GM12874 (cell line): Measurements from ENCODE around the gene SNTG2.

Experiments used
- TF ChIP-seq, protein P1 (sequence below): IDR thresholded peaks from 2 replicates; pipeline ENCODE4 v1.5.1; 2011; ENCODE audit warnings: low read depth, mild to moderate bottlenecking, control low read depth, low read length, moderate library complexity; ENCODE audit not compliant: insufficient read depth

The SNTG2 gene

DNA sequence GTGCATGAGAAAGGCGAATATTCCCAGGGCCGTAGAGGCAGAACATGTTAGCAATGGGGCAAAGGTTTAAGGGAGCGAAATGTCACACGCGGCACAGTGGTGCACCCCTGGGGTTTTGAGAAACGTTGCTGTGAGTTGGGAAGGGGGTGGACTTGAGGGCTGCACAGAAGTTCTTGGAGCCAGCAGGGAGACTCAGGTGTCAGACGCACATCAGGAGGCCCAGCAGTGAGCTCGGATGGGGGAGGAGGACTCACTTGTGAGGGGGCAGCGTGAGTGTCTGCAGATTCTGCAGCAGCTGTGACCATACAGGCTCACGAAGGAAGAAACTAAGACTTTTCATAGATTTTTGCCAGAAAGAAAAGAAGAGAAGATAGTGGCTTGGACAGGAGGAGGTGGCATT is 218.2 kb downstream of the SNTG2 start:
- TF ChIP-seq, protein P1, sequence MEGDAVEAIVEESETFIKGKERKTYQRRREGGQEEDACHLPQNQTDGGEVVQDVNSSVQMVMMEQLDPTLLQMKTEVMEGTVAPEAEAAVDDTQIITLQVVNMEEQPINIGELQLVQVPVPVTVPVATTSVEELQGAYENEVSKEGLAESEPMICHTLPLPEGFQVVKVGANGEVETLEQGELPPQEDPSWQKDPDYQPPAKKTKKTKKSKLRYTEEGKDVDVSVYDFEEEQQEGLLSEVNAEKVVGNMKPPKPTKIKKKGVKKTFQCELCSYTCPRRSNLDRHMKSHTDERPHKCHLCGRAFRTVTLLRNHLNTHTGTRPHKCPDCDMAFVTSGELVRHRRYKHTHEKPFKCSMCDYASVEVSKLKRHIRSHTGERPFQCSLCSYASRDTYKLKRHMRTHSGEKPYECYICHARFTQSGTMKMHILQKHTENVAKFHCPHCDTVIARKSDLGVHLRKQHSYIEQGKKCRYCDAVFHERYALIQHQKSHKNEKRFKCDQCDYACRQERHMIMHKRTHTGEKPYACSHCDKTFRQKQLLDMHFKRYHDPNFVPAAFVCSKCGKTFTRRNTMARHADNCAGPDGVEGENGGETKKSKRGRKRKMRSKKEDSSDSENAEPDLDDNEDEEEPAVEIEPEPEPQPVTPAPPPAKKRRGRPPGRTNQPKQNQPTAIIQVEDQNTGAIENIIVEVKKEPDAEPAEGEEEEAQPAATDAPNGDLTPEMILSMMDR, result no peak

DNA sequence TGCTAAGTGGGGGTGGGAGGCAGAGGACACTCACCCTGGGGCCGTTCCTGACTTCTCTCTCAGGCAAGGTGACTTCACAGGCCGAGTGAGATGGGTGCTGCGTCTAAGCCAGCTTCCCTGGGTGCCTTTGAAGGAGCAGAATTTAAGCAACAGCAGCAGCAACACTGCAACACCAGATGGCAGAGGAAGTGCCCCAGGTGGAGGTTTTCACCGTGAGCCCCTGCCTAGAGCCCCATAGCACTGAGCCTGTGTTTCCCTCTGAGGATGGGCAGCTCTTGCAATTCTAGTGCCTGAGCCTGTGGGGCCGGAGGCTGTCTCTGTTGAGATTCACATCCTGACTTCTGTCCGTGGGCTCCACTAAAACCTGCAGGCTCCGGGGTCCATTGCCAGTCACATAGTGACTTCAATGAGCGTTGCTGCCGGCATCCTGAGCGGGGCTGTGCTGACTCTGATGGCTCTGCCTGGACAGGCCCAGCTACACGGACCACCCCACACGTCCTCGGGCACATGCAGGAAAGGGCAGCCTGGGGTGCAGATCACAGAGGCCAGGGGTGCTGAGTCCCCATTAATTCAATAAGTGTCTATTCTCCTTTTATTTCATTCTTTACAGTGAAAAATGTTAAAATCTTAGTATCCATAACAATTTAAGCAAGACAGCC is 218.8 kb downstream of the SNTG2 start:
- TF ChIP-seq, protein P1, result no peak

DNA sequence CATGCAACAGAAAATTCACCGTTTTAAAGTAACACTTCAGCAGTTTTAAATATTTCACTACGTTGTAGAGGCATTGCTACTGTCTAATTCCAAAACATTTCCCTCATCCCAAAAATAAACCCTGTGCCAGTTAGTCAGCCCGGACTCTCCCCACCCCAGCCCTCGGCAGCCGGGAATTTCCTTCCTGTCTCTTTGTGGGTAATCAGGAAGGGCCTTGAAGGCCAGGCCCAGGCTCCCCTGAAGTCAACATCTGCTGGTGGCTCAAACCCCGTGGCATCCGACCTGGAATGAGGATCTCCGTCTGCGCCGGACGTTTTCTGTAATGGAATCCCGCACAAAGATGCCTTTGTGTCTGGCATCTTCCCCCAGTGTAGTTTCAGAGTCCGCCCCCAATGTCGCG is 219.6 kb downstream of the SNTG2 start:
- TF ChIP-seq, protein P1, result no peak

DNA sequence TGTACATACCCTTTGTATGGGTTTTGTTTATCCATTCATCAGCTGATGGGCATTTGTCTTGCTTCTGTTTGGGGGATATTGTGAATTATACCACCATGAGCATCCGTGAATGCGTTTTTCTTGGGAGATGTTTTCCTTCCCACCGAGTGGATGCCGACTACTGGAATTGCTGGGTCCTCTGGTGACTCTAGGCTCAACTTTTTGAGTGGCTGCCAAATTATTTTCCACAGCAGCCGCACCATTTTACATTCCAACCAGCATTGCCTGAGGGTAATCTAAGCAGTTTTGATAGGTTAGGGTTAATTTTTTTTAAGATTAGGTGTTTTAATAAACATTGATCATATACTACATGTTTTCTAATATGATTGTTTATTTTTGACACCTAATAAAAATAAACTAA is 220.1 kb downstream of the SNTG2 start:
- TF ChIP-seq, protein P1, result no peak

DNA sequence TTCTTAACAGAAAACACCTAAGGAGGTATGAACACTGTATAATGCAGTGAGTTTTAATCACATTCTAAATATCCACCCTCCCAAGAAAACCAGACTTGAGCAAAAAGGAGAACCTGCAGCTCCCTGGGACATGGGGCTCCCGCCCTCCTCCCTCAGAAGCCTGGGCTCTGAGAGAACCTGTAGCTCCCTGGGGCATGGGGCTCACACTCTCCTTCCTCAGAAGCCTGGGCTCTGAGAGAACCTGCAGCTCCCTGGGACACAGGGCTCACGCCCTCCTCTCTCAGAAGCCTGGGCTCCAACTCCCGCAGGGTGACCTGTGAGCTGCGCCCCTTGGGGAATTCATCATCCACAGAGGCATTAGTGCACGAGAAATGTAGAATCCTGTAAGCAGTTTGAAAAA is 222.9 kb downstream of the SNTG2 start:
- TF ChIP-seq, protein P1, result no peak

DNA sequence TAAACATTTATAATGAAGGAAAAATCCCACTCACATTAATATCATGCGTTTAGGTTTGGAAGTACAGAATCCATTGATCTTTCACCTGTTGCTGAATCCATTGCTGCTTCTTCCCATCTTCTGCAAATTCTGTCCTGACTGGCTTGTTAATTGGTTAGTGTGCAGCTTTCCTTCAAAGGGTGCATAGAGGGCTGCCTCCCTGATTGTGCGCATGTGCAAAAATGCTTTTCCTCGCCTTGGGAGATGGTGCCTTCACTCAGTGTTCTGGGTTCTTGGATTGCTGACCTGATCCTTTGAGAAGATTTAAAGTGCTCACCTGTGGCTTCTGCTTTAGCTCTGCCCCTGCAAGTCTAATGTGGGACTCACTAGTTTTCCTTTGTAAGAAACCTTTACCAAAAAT is 231.2 kb downstream of the SNTG2 start:
- TF ChIP-seq, protein P1, result no peak

DNA sequence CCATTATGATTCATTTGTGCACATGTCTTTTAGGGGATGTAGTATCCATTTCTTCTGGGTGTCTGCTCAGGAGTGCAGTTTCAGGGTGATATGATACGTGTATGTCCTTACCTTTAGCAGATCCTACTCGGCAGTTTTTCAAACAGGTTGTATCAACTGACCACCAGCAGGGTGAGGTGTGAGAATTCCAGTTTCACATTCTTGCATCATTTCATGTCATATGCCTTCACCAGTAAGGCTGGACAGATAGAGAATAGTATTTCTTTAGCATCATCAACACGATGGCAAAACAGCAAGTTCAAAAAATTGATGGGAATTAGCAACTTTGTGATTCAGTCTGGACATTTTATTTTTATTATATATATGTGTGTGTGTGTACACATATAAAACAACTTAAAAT is 232.7 kb downstream of the SNTG2 start:
- TF ChIP-seq, protein P1, result no peak
